Endothelial cell of umbilical vein (primary cell): ENCODE measurements around the gene PERM1. TPM values are rescaled to one million over a fixed set of nuclear protein-coding genes. Genes with fewer than 3 reads are reported as not detected.

Experiments
- BruUV-seq: library from RNA; stranded (reverse); fragments of 400-500 nt; replicated peaks from 2 replicates; lab custom pipeline; 2021; lab: Mats Ljungman, UMichigan
- CTCF ChIA-PET: fragments of 300-600, 350-600 bp; sonication (Branson Sonifier 250); formaldehyde crosslinking; loops from one replicate; lab custom pipeline; 2021; ENCODE audit warnings: antibody characterized with exemption, inconsistent platforms; lab: Charles Lee
- POLR2A ChIA-PET: fragments of 300-600, 350-600 bp; sonication (Branson Sonifier 250); formaldehyde crosslinking; loops from one replicate; lab custom pipeline; 2021; ENCODE audit warnings: antibody characterized with exemption, inconsistent platforms; lab: Charles Lee
- DNase-seq: peaks from one replicate; pipeline ENCODE4 v3.0.0-alpha.2; 2011; ENCODE audit warnings: low read depth, low spot score
- FAIRE-seq: peaks from 2 replicates; lab custom pipeline; 2011; peaks lifted over from hg19 to GRCh38; lab: Jason Lieb, UNC
- H2AFZ ChIP-seq: 2 replicates; pipeline ENCODE4 v1.6.0; 2012; ENCODE audit warnings: low read depth, low read length, control low read depth, inconsistent platforms
- H3K27ac ChIP-seq: 2 replicates; pipeline ENCODE4 v1.5.1; 2011; ENCODE audit warnings: low read depth, mild to moderate bottlenecking, control low read depth, low read length, moderate library complexity; ENCODE audit not compliant: insufficient read depth
- H3K27me3 ChIP-seq, 2 experiments: 2 replicates each; pipeline versions ENCODE4 v1.6.0 to v1.6.1; 2011; ENCODE audit warnings: low read length in 2 of 2, mixed read lengths in 1 of 2; ENCODE audit not compliant: control insufficient read depth in 2 of 2, insufficient read depth in 2 of 2
- H3K36me3 ChIP-seq, 2 experiments: 2 replicates in 1 of 2; 3 replicates in 1 of 2; pipeline ENCODE4 v1.5.1; 2011; ENCODE audit warnings: low read length in 2 of 2, mild to moderate bottlenecking in 1 of 2, moderate library complexity in 1 of 2; ENCODE audit not compliant: control insufficient read depth in 2 of 2, insufficient read depth in 2 of 2; ENCODE audit errors: extremely low read depth in 1 of 2
- H3K4me1 ChIP-seq: 3 replicates; pipeline ENCODE4 v1.5.1; 2011; ENCODE audit warnings: mild to moderate bottlenecking, low read length; ENCODE audit not compliant: control insufficient read depth, insufficient read depth; ENCODE audit errors: extremely low read depth
- H3K4me2 ChIP-seq: 2 replicates; pipeline ENCODE4 v1.6.1; 2011; ENCODE audit warnings: low read length, control low read depth, mixed read lengths; ENCODE audit not compliant: insufficient read depth
- H3K4me3 ChIP-seq, 3 experiments: fragments of 200-600 bp in 1 of 3; sonication (generic), shearing (Covaris generic) in 1 of 3; replicated peaks in 1 of 3; 2 replicates each; pipeline ENCODE4 v1.5.1; 2011 to 2016; ENCODE audit warnings: control low read depth in 3 of 3, low read length in 3 of 3, mild to moderate bottlenecking in 2 of 3, inconsistent platforms in 1 of 3, low read depth in 1 of 3, moderate library complexity in 1 of 3; ENCODE audit not compliant: insufficient read depth in 1 of 3
- H3K79me2 ChIP-seq: 2 replicates; pipeline ENCODE4 v1.6.0; 2012; ENCODE audit warnings: low read length, inconsistent platforms; ENCODE audit not compliant: control insufficient read depth, insufficient read depth
- H3K9ac ChIP-seq: replicated peaks from 2 replicates; pipeline ENCODE3; 2011; ENCODE audit warnings: low read length, control low read depth; ENCODE audit not compliant: insufficient read depth; ENCODE audit errors: extremely low read depth
- H3K9me1 ChIP-seq: replicated peaks from 3 replicates; pipeline ENCODE4 v1.6.0; 2011; ENCODE audit warnings: mild to moderate bottlenecking, low read length; ENCODE audit not compliant: control insufficient read depth, insufficient read depth; ENCODE audit errors: extremely low read depth
- H3K9me3 ChIP-seq: replicated peaks from 2 replicates; pipeline ENCODE4 v1.5.1; 2012; ENCODE audit warnings: low read length, inconsistent platforms; ENCODE audit not compliant: control insufficient read depth, insufficient read depth
- H4K20me1 ChIP-seq: replicated peaks from 2 replicates; pipeline ENCODE3; 2011; ENCODE audit warnings: mild to moderate bottlenecking, low read length; ENCODE audit not compliant: control insufficient read depth, insufficient read depth; ENCODE audit errors: extremely low read depth
- EZH2 ChIP-seq: IDR thresholded peaks from 2 replicates; pipeline ENCODE4 v1.6.1; 2012; ENCODE audit warnings: borderline replicate concordance, low read depth, mild to moderate bottlenecking, moderate library complexity, low read length, inconsistent platforms; ENCODE audit not compliant: severe bottlenecking
- FOS ChIP-seq: IDR thresholded peaks from 2 replicates; pipeline ENCODE4 v1.6.1; 2011; ENCODE audit warnings: mild to moderate bottlenecking, low read length, moderate library complexity, borderline replicate concordance; ENCODE audit not compliant: insufficient read depth
- GATA2 ChIP-seq: IDR thresholded peaks from 2 replicates; pipeline ENCODE4 v1.7.0; 2011; ENCODE audit warnings: low read depth, mild to moderate bottlenecking, moderate library complexity, mixed read lengths, low read length; ENCODE audit not compliant: insufficient read length, insufficient read depth
- JUN ChIP-seq: IDR thresholded peaks from 2 replicates; pipeline ENCODE4 v1.6.1; 2011; ENCODE audit warnings: borderline replicate concordance, low read depth; ENCODE audit not compliant: insufficient read length, insufficient read depth
- MYC ChIP-seq: IDR thresholded peaks from one replicate; pipeline ENCODE4 v1.6.1; 2011; ENCODE audit warnings: mild to moderate bottlenecking, low read depth, low read length
- POLR2A ChIP-seq: IDR thresholded peaks from 2 replicates; pipeline ENCODE4 v1.6.1; 2012; ENCODE audit warnings: low read depth, mild to moderate bottlenecking, control low read depth, low read length
- POLR2AphosphoS5 ChIP-seq: IDR thresholded peaks from 2 replicates; pipeline ENCODE4 v1.6.1; 2012; ENCODE audit warnings: low read depth, mild to moderate bottlenecking, control low read depth, low read length, moderate library complexity; ENCODE audit not compliant: insufficient read depth
- dilution Hi-C: fragments of 300-500 bp; cut with MboI; formaldehyde crosslinking; loops from one replicate; pipeline ENCODE4 v1.15.0; 2019; ENCODE audit warnings: low sequenced_read_pairs; ENCODE audit not compliant: extremely low pct_ligation_motif_present
- intact Hi-C: fragments of 100-400 bp; cut with micrococcal nuclease; formaldehyde crosslinking; loops from one replicate; pipeline ENCODE4 v1.10.0; 2022
- polyA plus RNA-seq, 4 experiments: library from polyadenylated mRNA; depleted of rRNA in 3 of 4; stranded (reverse) in 3 of 4; unstranded in 1 of 4; fragments of >200 nt; gene quantifications; 2 replicates each; pipeline versions ENCODE4 v1.2.1 to v1.2.3, GENCODE V29; 2011 to 2012; ENCODE audit warnings: missing spikeins in 1 of 4
- total RNA-seq: library from RNA; stranded (reverse); gene quantifications from 2 replicates; pipeline ENCODE4 v1.2.3, GENCODE V29; 2021
- TF ChIP-seq, protein P1 (sequence below): IDR thresholded peaks from 2 replicates; pipeline ENCODE4 v1.6.1; 2011; ENCODE audit not compliant: insufficient read depth, insufficient read length
- TF ChIP-seq, protein P2 (sequence below), 2 donors: IDR thresholded peaks; 1 replicate in 1 of 2; 2 replicates in 1 of 2; pipeline ENCODE4 v1.5.1; 2011; ENCODE audit warnings: low read length in 2 of 2, mild to moderate bottlenecking in 2 of 2, moderate library complexity in 2 of 2, control low read depth in 1 of 2, inconsistent platforms in 1 of 2, low read depth in 1 of 2; ENCODE audit not compliant: insufficient read depth in 1 of 2; ENCODE audit errors: extremely low read depth in 1 of 2

PERM1 gene
- total and polyA plus RNA-seq, 2 donors (not counting 3 experiments of a cell fraction or from before 2014, with no cell fraction given) = not detected

DNA sequence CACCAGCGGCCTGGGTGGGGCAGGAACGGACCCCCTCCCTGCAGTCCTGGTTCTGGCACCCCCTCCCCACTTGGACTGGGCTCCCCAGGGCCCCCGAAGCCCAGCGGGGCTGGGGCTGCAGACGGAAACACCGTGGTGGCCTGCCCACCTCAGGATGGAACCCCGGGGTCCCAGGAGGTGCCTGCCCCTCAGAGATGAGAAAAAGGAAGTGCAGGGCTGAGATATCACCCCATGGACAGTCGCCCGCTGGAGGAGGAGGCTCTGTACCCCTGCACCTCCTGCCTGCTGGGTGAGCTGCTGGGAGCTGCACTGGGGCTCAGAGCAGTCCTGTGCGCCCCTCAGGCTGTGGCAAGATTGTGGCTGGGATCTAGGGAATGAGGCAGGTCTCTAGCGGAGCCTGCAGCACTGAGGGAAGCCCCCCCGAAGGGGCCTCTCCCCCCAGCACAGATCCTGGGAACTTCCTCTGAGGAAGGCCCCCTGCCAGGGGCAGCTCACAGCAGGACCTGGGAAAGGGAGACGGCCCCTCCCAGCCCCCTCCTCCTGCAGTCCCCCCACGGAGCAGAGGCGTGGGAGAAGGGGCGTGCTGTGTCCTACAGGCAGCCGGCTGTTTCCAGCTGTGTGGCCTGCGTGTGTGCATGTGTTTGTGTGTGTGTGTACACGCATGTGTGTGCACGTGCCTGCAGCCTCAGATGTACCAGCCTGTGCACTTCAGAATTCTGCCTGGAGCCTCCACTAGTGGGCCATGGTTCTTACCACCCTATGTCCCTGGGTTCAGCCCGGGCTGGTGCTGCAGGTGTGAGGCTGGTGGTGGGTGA lies 44.9 kb upstream of the PERM1 start:
- dilution Hi-C loops (no loop called here), intact Hi-C loops (no loop called here)
- no TSS peak for BruUV-seq
- Histone ChIP-seq H3K4me2 (no peak overlapping the region), H3K9me1 (no peaks in the 10 kb centered on the region), H3K4me3 (no peak overlapping the region), H3K79me2 (no peaks in the 10 kb centered on the region), H3K4me1 (peaks cover 10% of the 10 kb centered on the region), H3K9me3 (no peaks in the 10 kb centered on the region), H4K20me1 (no peaks in the 10 kb centered on the region), H2AFZ (no peak overlapping the region), H3K27me3 (no peaks in the 10 kb centered on the region), H3K9ac (no peak overlapping the region), H3K36me3 (no peaks in the 10 kb centered on the region), H3K27ac (no peak overlapping the region)
- no peak for FAIRE-seq
- ChIA-PET CTCF (interaction anchor here (1.1 to 1.6 kb wide), 2 partner anchors 37 to 42 kb away, joined by 3 to 5 read pairs; no protein-coding TSS in a partner anchor), POLR2A (no interaction called here)
- DNase-seq = no peak
- TF ChIP-seq POLR2AphosphoS5 (no peak), POLR2A (no peak), GATA2 (no peak), FOS (no peak), MYC (no peak)
- TF ChIP-seq, protein P1, sequence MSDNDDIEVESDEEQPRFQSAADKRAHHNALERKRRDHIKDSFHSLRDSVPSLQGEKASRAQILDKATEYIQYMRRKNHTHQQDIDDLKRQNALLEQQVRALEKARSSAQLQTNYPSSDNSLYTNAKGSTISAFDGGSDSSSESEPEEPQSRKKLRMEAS = no peak

DNA sequence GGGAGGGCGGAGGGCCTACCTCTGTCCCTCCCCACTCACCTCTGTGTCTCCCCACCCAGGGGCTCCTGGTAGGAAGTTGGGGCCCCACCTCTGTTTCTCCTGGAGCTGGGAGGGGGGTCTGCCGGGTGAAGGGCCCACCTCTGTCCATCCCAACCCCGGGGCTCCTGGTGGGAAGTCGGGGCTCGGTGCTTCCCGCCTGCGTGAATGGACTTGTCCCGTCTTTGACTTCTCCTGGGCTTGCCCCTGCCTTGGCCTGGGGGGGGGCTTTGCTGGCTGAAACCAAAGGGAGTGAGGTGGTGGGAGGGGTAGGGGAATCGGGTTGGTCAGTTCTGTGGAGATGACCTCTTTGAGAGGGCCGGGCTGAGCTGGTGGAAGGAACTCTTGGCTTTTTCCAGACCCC lies 43.8 kb upstream of the PERM1 start:
- Histone ChIP-seq H3K27me3 (no peaks in the 10 kb centered on the region), H4K20me1 (no peaks in the 10 kb centered on the region), H3K36me3 (no peaks in the 10 kb centered on the region), H3K27ac (no peak overlapping the region), H3K4me1 (peaks cover 16% of the 10 kb centered on the region), H3K79me2 (no peaks in the 10 kb centered on the region), H3K9me3 (no peaks in the 10 kb centered on the region), H3K4me3 (no peak overlapping the region), H3K9ac (no peak overlapping the region), H2AFZ (no peak overlapping the region), H3K9me1 (no peaks in the 10 kb centered on the region), H3K4me2 (no peak overlapping the region)
- POLR2A ChIA-PET = no interaction called here
- dilution Hi-C loops = no loop called here
- no peak for DNase-seq
- CTCF ChIA-PET = interaction anchor here (0.9 to 1.6 kb wide), 3 partner anchors 24 to 41 kb away, joined by 3 to 5 read pairs (median 3); no protein-coding TSS in a partner anchor
- intact Hi-C loops = no loop called here
- no peak for FAIRE-seq
- BruUV-seq = no TSS peak
- no peak for TF ChIP-seq POLR2AphosphoS5
- no peak for TF ChIP-seq FOS
- TF ChIP-seq EZH2 = no peak
- no peak for TF ChIP-seq GATA2
- TF ChIP-seq MYC = no peak
- TF ChIP-seq POLR2A = no peak
- TF ChIP-seq, protein P1 = no peak
- no peak for TF ChIP-seq JUN
- TF ChIP-seq, protein P2, sequence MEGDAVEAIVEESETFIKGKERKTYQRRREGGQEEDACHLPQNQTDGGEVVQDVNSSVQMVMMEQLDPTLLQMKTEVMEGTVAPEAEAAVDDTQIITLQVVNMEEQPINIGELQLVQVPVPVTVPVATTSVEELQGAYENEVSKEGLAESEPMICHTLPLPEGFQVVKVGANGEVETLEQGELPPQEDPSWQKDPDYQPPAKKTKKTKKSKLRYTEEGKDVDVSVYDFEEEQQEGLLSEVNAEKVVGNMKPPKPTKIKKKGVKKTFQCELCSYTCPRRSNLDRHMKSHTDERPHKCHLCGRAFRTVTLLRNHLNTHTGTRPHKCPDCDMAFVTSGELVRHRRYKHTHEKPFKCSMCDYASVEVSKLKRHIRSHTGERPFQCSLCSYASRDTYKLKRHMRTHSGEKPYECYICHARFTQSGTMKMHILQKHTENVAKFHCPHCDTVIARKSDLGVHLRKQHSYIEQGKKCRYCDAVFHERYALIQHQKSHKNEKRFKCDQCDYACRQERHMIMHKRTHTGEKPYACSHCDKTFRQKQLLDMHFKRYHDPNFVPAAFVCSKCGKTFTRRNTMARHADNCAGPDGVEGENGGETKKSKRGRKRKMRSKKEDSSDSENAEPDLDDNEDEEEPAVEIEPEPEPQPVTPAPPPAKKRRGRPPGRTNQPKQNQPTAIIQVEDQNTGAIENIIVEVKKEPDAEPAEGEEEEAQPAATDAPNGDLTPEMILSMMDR (IDR thresholded peaks at IDR 0.05; ENCODE audit: extremely low read depth in 1 of 2, insufficient read depth in 1 of 2, low read depth in 1 of 2, low read length in 2 of 2) = no peak
